ENCODE results near the gene CSE1L.

- TF ChIP-seq CTCF (IDR thresholded peaks at IDR 0.05) (no peak), EZH2phosphoT487 (IDR thresholded peaks at IDR 0.05; ENCODE audit: borderline replicate concordance, low read depth) (no peak), FOXM1 (IDR thresholded peaks at IDR 0.05; ENCODE audit: low read depth) (no peak), POLR2AphosphoS5 (IDR thresholded peaks at IDR 0.05; ENCODE audit: low read depth, low read length) (no peak), GABPA (IDR thresholded peaks at IDR 0.05; ENCODE audit: low read depth) (no peak), RAD21 (IDR thresholded peaks at IDR 0.05; ENCODE audit: low read length) (no peak), REST (IDR thresholded peaks at IDR 0.05; ENCODE audit: low read depth, low read length) (no peak), MAX (IDR thresholded peaks at IDR 0.05; ENCODE audit: low read depth) (no peak)
Measured at GRCh38 chr20:49032455-49032854, 13.7 kb upstream of the CSE1L start.

All from SK-N-SH (cell line).